ENCODE data around the gene CCDC85C.

DNA sequence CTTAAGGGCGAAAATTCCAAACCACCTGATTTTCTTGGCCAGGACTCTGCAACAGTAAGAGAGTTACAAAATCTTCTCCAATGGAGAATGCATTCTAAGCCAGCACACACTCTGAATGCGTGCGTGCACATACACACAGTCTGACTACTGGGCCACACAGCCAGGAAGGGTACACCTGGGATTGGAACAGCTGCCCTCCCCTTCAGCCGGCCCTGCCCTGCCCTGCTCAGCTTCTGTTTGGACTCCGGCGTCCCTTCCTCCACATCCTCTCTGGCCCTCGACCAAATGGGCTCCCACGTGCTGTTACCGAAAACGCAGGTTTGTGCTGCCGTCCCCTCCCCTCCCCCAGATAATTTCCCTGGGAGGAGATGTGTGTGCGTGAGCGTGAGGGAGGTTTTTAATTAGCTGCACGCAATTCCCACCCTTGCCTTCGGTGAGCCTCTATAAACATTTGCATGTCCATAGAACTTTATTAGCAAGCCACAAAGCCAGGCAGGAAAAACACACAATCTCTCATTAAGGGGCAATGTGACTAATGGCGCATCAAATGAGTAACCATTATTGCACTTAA, 79.8 kb downstream of the CCDC85C start:
- TF ChIP-seq, protein P1, sequence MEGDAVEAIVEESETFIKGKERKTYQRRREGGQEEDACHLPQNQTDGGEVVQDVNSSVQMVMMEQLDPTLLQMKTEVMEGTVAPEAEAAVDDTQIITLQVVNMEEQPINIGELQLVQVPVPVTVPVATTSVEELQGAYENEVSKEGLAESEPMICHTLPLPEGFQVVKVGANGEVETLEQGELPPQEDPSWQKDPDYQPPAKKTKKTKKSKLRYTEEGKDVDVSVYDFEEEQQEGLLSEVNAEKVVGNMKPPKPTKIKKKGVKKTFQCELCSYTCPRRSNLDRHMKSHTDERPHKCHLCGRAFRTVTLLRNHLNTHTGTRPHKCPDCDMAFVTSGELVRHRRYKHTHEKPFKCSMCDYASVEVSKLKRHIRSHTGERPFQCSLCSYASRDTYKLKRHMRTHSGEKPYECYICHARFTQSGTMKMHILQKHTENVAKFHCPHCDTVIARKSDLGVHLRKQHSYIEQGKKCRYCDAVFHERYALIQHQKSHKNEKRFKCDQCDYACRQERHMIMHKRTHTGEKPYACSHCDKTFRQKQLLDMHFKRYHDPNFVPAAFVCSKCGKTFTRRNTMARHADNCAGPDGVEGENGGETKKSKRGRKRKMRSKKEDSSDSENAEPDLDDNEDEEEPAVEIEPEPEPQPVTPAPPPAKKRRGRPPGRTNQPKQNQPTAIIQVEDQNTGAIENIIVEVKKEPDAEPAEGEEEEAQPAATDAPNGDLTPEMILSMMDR (IDR thresholded peaks at IDR 0.05), result no peak
- no peak for TF ChIP-seq POLR2A (IDR thresholded peaks at IDR 0.05)

Measured in prostate gland (tissue), 2 donors.